HUES6 (cell line): ENCODE data around the gene PIEZO2.

ENCODE experiments used
- H3K27ac ChIP-seq: 2 replicates; pipeline ENCODE4 v1.7.0; 2013; ENCODE audit warnings: low read depth, mild to moderate bottlenecking, low read length, inconsistent platforms
- H3K27me3 ChIP-seq: 2 replicates; pipeline ENCODE4 v1.6.1; 2013; ENCODE audit warnings: low read length; ENCODE audit not compliant: control insufficient read depth, insufficient read depth
- H3K36me3 ChIP-seq: 2 replicates; pipeline ENCODE4 v1.6.1; 2013; ENCODE audit warnings: low read length; ENCODE audit not compliant: control insufficient read depth, insufficient read depth
- H3K4me1 ChIP-seq: 2 replicates; pipeline ENCODE4 v1.6.1; 2013; ENCODE audit warnings: low read length; ENCODE audit not compliant: control insufficient read depth, insufficient read depth
- H3K4me3 ChIP-seq: 2 replicates; pipeline ENCODE4 v1.5.1; 2013; ENCODE audit warnings: low read depth, low read length
- H3K9ac ChIP-seq: one replicate; pipeline ENCODE4 v1.6.1; 2013; ENCODE audit warnings: mild to moderate bottlenecking, low read length
- H3K9me3 ChIP-seq: 2 replicates; pipeline ENCODE4 v1.6.1; 2013; ENCODE audit warnings: low read depth, low read length; ENCODE audit not compliant: control insufficient read depth, insufficient read depth

PIEZO2 gene

GRCh38 chr18:10759241-10759640, 390.1 kb downstream of the PIEZO2 start:
- H3K27ac ChIP-seq: no peak overlapping the region
- no peaks in the 10 kb centered on the region for H3K4me1 ChIP-seq
- no peak overlapping the region for H3K9ac ChIP-seq
- H3K36me3 ChIP-seq: no peaks in the 10 kb centered on the region; the same call in 1 of the 2 replicates
- no peaks in the 10 kb centered on the region for H3K9me3 ChIP-seq
- no peaks in the 10 kb centered on the region for H3K27me3 ChIP-seq
- H3K4me3 ChIP-seq: no peak overlapping the region

- Histone ChIP-seq H3K9me3 (no peaks in the 10 kb centered on the region), H3K4me3 (no peak overlapping the region), H3K36me3 (no peaks in the 10 kb centered on the region; the same call in 1 of the 2 replicates), H3K27ac (no peak overlapping the region), H3K27me3 (no peaks in the 10 kb centered on the region), H3K4me1 (no peaks in the 10 kb centered on the region), H3K9ac (no peak overlapping the region)
These were observed 391.4 kb downstream of the PIEZO2 start for GRCh38 chr18:10757946-10758345.

GRCh38 chr18:10757349-10757748, 392.0 kb downstream of the PIEZO2 start:
- Histone ChIP-seq H3K4me1 (no peaks in the 10 kb centered on the region), H3K27me3 (no peaks in the 10 kb centered on the region), H3K9me3 (no peaks in the 10 kb centered on the region), H3K36me3 (no peaks in the 10 kb centered on the region; the same call in 1 of the 2 replicates), H3K4me3 (no peak overlapping the region), H3K9ac (no peak overlapping the region), H3K27ac (no peak overlapping the region)

GRCh38 chr18:10755855-10756254, 393.5 kb downstream of the PIEZO2 start:
- Histone ChIP-seq H3K27ac (no peak overlapping the region), H3K4me3 (no peak overlapping the region), H3K9me3 (no peaks in the 10 kb centered on the region), H3K27me3 (no peaks in the 10 kb centered on the region), H3K36me3 (no peaks in the 10 kb centered on the region; the same call in 1 of the 2 replicates), H3K4me1 (no peaks in the 10 kb centered on the region), H3K9ac (no peak overlapping the region)

GRCh38 chr18:10754128-10754527, 395.2 kb downstream of the PIEZO2 start:
- H3K4me1 ChIP-seq: no peaks in the 10 kb centered on the region

GRCh38 chr18:10752382-10752781, 397.0 kb downstream of the PIEZO2 start:
- Histone ChIP-seq H3K27me3 (no peaks in the 10 kb centered on the region), H3K4me1 (no peaks in the 10 kb centered on the region), H3K9me3 (no peaks in the 10 kb centered on the region), H3K27ac (no peak overlapping the region), H3K4me3 (no peak overlapping the region), H3K9ac (no peak overlapping the region), H3K36me3 (no peaks in the 10 kb centered on the region; the same call in 1 of the 2 replicates)

More at GRCh38 chr18:10754128-10754527, 395.2 kb downstream of the PIEZO2 start:
- no peak overlapping the region for H3K27ac ChIP-seq
- H3K36me3 ChIP-seq: no peaks in the 10 kb centered on the region; the same call in 1 of the 2 replicates
- no peaks in the 10 kb centered on the region for H3K9me3 ChIP-seq
- no peak overlapping the region for H3K9ac ChIP-seq
- H3K4me3 ChIP-seq: no peak overlapping the region
- no peaks in the 10 kb centered on the region for H3K27me3 ChIP-seq

- Histone ChIP-seq H3K27me3 (no peaks in the 10 kb centered on the region), H3K9me3 (no peaks in the 10 kb centered on the region), H3K27ac (no peak overlapping the region), H3K4me1 (no peaks in the 10 kb centered on the region), H3K9ac (no peak overlapping the region), H3K4me3 (no peak overlapping the region), H3K36me3 (no peaks in the 10 kb centered on the region; the same call in 1 of the 2 replicates)
These were observed 397.7 kb downstream of the PIEZO2 start for GRCh38 chr18:10751653-10752052.

GRCh38 chr18:10750191-10751035, 399.0 kb downstream of the PIEZO2 start:
- H3K4me3 ChIP-seq: no peak overlapping the region
- H3K36me3 ChIP-seq: no peaks in the 10 kb centered on the region; the same call in 1 of the 2 replicates
- H3K4me1 ChIP-seq: no peaks in the 10 kb centered on the region
- H3K27me3 ChIP-seq: no peaks in the 10 kb centered on the region
- H3K27ac ChIP-seq: no peak overlapping the region
- no peaks in the 10 kb centered on the region for H3K9me3 ChIP-seq
- H3K9ac ChIP-seq: no peak overlapping the region

GRCh38 chr18:10748641-10749040, 400.7 kb downstream of the PIEZO2 start:
- no peak overlapping the region for H3K27ac ChIP-seq
- no peak overlapping the region for H3K9ac ChIP-seq
- no peaks in the 10 kb centered on the region for H3K36me3 ChIP-seq

GRCh38 chr18:10745971-10746370, 403.4 kb downstream of the PIEZO2 start:
- H3K36me3 ChIP-seq: no peaks in the 10 kb centered on the region
- no peaks in the 10 kb centered on the region for H3K27me3 ChIP-seq
- H3K9me3 ChIP-seq: no peaks in the 10 kb centered on the region
- no peaks in the 10 kb centered on the region for H3K4me1 ChIP-seq
- no peak overlapping the region for H3K9ac ChIP-seq
- no peak overlapping the region for H3K4me3 ChIP-seq
- H3K27ac ChIP-seq: no peak overlapping the region

More at GRCh38 chr18:10748641-10749040, 400.7 kb downstream of the PIEZO2 start:
- Histone ChIP-seq H3K27me3 (no peaks in the 10 kb centered on the region), H3K9me3 (no peaks in the 10 kb centered on the region), H3K4me3 (no peak overlapping the region), H3K4me1 (no peaks in the 10 kb centered on the region)

- H3K36me3 ChIP-seq: no peaks in the 10 kb centered on the region
- H3K4me1 ChIP-seq: no peaks in the 10 kb centered on the region
- no peak overlapping the region for H3K9ac ChIP-seq
- H3K4me3 ChIP-seq: no peak overlapping the region
- H3K27me3 ChIP-seq: no peaks in the 10 kb centered on the region
- no peaks in the 10 kb centered on the region for H3K9me3 ChIP-seq
- no peak overlapping the region for H3K27ac ChIP-seq
These were observed 404.1 kb downstream of the PIEZO2 start for GRCh38 chr18:10745219-10745618.
